Small intestine (tissue), 7 donors: ENCODE measurements around the gene PML. TPM values are rescaled to one million over a fixed set of nuclear protein-coding genes. Genes with fewer than 3 reads are reported as not detected.

ENCODE experiments used
- DNase-seq, 2 donors: peaks; one replicate each; pipeline versions ENCODE4 v3.0.0 to v3.0.0-alpha.2; 2013
- FAIRE-seq: peaks from 2 replicates; lab custom pipeline; 2012; peaks lifted over from hg19 to GRCh38; lab: Jason Lieb, UNC
- H3K27ac ChIP-seq, 3 donors: one replicate each; pipeline ENCODE4 v1.5.1; 2013; ENCODE audit warnings: low read length in 2 of 3, mild to moderate bottlenecking in 2 of 3, control low read depth in 1 of 3, inconsistent platforms in 1 of 3, low read depth in 1 of 3, moderate library complexity in 1 of 3
- H3K27me3 ChIP-seq, 3 donors: one replicate each; pipeline ENCODE4 v1.6.1; 2013; ENCODE audit warnings: low read length in 3 of 3, inconsistent platforms in 1 of 3; ENCODE audit not compliant: control insufficient read depth in 3 of 3, insufficient read depth in 3 of 3
- H3K36me3 ChIP-seq, 3 donors: one replicate each; pipeline ENCODE4 v1.6.1; 2013; ENCODE audit warnings: low read length in 3 of 3, inconsistent platforms in 1 of 3, low read depth in 1 of 3, mild to moderate bottlenecking in 1 of 3, moderate library complexity in 1 of 3; ENCODE audit not compliant: control insufficient read depth in 3 of 3, insufficient read depth in 2 of 3
- H3K4me1 ChIP-seq, 3 donors: one replicate each; pipeline ENCODE4 v1.6.1; 2013; ENCODE audit warnings: low read length in 2 of 3, inconsistent platforms in 1 of 3, low read depth in 1 of 3, mild to moderate bottlenecking in 1 of 3, moderate library complexity in 1 of 3; ENCODE audit not compliant: control insufficient read depth in 3 of 3, insufficient read depth in 2 of 3
- H3K4me3 ChIP-seq, 3 donors: one replicate each; pipeline ENCODE4 v1.5.1; 2013; ENCODE audit warnings: low read length in 3 of 3, control low read depth in 1 of 3, inconsistent platforms in 1 of 3, low read depth in 1 of 3, mild to moderate bottlenecking in 1 of 3, moderate library complexity in 1 of 3
- H3K9me3 ChIP-seq, 2 donors: one replicate each; pipeline ENCODE4 v1.6.1; 2013; ENCODE audit warnings: low read depth in 1 of 2, low read length in 1 of 2; ENCODE audit not compliant: control insufficient read depth in 2 of 2, insufficient read depth in 1 of 2
- WGBS, 3 donors: extraction: QIAGEN DNeasy Blood & Tissue Kit; methylation state at CpG; one replicate each; pipeline ENCODE4 v1.1.7; 2013; 5-methylcytosine and 5-hydroxymethylcytosine counted together
- polyA plus RNA-seq, 4 donors: library from polyadenylated mRNA; stranded (reverse) in 3 of 4; unstranded in 1 of 4; fragments of 200-250 nt in 3 of 4; fragments of 120-200 nt in 1 of 4; gene quantifications; one replicate each; pipeline versions ENCODE4 v1.2.1 to v1.2.3, GENCODE V29; 2013
- donor health status: healthy with polysubstance abuse.
- donor health status: control.
- donor health status: control.
- donor health status: Bipolar disorder and iron deficiency.
- donor health status: healthy.

PML gene
- polyA plus RNA-seq, 4 donors = 16.5 to 31.1 (median 26.1) TPM

DNA sequence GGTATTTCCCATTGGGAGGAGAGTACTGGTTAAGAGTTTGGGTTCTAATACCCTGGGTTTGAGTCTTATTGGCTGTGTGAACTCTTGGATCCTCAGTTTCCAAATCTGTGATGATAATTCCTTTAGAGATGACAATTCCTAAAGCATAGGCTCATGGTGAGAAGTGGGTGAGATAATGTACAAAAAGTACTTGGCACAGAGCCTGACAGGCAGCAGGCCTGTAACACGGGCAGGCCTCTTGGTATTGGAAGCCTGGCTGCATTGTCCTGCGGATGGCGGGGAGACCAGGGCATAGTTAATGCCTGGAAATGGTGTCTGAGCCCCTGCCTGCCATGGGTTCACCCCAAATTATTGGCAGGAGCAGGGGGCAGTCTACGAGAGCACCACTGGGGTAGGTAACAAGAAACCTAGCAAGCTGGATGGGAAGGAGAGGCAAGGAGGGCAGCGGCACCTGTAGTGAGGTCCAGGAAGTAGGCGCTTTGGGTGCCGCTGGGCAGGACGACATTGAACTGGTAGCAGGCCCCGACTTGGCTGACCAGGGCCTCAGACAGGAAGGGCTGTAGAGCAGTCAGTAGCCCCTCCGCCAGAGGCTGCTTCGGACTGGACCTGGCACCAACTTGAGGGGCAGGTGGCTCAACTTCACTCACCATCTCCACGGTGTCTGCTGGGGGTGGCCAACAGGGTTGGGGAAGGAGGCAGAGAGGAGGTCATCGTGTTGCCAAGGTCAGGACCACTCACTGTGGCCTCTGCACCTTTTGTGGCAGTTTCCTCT lies 10.1 kb upstream of the PML start:
- peak overlapping the region in 1 of 3 donors; percentile 93 for H3K27ac ChIP-seq
- no peak for DNase-seq
- H3K4me3 ChIP-seq = no peak overlapping the region
- H3K9me3 ChIP-seq = no peaks in the 10 kb centered on the region
- H3K36me3 ChIP-seq = peaks cover 0 to 48% (median 0%) of the 10 kb centered on the region in 3 donors
- WGBS, 3 donors = 76 to 82% (median 78%) methylated on average over 13 of the region's 13 CpGs
- no peak for FAIRE-seq
- no peaks in the 10 kb centered on the region for H3K27me3 ChIP-seq
- peaks cover 0 to 28% (median 24%) of the 10 kb centered on the region in 3 donors for H3K4me1 ChIP-seq

DNA sequence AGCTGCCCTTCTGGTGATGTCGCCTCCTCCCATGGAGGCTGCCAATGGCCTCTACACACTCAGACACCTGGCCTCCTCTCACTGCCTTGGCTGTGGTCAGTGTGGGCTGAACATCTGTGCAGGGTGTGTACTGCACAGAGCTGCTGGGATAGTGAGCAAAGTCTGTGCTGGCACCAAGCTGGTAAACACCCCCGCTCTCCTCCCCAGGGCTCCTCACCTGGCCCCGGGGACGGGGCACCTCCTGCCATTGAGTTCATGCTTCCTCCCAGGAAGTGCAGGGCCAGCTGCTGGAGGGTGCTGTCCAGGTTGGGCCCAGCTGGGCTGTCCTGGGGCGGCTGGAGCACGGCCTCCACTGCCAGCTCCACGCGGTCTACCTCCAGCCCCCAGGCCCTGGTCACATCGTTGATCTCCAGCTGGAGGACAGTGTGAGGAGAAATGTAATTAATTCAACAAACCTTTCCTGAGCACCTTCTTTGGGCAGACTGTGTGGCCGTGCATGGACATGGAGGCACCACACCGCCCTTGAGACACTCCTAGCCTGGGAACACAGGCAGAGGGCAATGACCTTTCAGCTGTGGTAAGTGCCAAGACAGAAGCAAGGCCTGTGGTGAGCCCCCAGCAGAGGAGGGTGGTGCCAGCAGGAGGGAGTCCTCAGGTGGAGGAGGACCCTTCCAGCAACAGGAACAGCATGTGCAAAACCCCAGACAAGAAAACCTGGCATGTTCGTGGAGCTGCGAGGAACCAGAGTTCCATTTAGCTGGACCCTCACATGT lies 9.2 kb upstream of the PML start:
- no peaks in the 10 kb centered on the region for H3K9me3 ChIP-seq
- no peaks in the 10 kb centered on the region for H3K27me3 ChIP-seq
- peaks cover 0 to 31% (median 29%) of the 10 kb centered on the region in 3 donors for H3K4me1 ChIP-seq
- peak overlapping the region in 1 of 3 donors; percentile 74 for H3K27ac ChIP-seq
- DNase-seq (no peak), FAIRE-seq (no peak)
- no peak overlapping the region for H3K4me3 ChIP-seq
- peaks cover 0 to 48% (median 0%) of the 10 kb centered on the region in 3 donors for H3K36me3 ChIP-seq
- 64 to 67% (median 65%) methylated on average over 13 of the region's 13 CpGs for WGBS, 3 donors

DNA sequence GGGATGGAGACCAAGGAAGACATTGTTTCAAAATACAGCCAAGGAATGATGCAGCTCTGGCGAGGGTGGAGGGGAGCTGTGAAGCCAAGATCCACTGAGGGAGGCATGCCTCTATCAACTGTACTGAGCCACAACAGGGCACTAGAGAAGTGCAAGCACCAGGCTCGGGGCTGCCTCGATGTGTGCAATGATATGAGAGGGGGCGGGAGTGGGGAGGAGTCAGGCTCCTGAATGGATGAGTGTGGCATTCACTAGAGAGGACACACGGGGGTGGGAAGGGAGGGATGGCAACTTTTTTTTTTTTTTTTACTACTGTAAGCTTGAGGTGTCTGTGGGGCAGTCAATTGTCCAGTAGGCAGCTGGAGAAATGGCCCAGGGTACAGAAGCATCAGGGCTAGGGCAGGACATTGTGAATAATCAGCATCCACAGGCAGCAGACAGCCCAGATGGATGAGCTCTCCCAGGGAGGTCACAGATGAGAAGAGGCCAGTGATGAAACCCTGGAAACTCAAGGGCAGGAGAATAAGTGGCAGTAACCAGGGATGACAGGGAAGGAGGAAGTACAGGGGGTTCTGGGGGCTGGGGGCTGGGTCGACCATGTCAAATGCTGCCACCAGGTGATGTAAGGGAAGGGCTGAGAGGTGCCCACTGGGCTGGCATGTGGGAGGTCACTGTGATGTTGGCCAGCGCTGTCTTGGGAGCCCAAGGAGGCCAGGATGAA lies 8.3 kb upstream of the PML start:
- H3K36me3 ChIP-seq = peaks cover 0 to 48% (median 0%) of the 10 kb centered on the region in 3 donors
- DNase-seq (no peak), FAIRE-seq (no peak)
- H3K4me3 ChIP-seq = no peak overlapping the region
- no peak overlapping the region for H3K27ac ChIP-seq
- peaks cover 1 to 33% (median 32%) of the 10 kb centered on the region in 3 donors for H3K4me1 ChIP-seq
- no peaks in the 10 kb centered on the region for H3K9me3 ChIP-seq
- H3K27me3 ChIP-seq = no peaks in the 10 kb centered on the region
- 53 to 59% (median 55%) methylated on average over 7 of the region's 7 CpGs for WGBS, 3 donors

DNA sequence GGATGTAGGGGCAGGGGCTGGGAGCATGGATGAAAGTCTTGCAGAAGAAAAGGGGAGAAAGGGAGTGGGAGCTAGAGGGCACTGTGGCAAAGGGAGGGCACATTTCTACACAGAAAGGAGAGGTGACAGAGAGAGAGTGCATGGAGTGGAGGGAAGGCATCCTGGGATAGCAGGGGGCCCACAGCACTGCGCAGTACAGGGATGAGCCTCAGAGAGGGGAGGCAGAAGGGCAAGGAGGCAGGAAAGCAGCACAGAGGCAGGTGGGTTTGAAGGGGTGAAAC lies 7.8 kb upstream of the PML start:
- Histone ChIP-seq H3K4me3 (no peak overlapping the region), H3K36me3 (peaks cover 0 to 48% (median 0%) of the 10 kb centered on the region in 3 donors), H3K4me1 (peaks cover 1 to 35% (median 32%) of the 10 kb centered on the region in 3 donors), H3K27ac (peak overlapping the region in 1 of 3 donors; percentile 44), H3K9me3 (no peaks in the 10 kb centered on the region), H3K27me3 (no peaks in the 10 kb centered on the region)
- DNase-seq = no peak
- no peak for FAIRE-seq
- 95 to 100% (median 100%) methylated on average over 1 of the region's 1 CpG for WGBS, 3 donors

DNA sequence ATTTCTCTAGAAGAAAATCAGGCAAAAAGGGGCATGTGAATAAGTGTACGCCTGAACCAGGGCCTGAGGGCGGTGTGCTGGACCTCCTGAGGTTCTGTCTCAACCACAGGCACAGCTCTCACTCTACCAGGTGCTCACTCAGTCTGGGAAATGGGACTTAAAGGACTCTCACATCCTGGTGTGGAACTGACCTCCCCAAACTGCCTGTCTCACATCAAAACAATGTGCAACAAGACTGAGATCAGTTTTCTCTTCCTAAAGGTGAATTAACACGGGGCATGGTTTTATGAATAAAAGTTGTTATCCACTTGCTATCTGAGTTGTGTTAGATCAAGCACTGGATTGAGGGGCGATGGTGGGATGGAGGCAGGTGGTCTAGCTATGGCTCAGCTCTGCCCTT lies 7.3 kb upstream of the PML start:
- Histone ChIP-seq H3K4me3 (no peak overlapping the region), H3K4me1 (peaks cover 1 to 30% (median 28%) of the 10 kb centered on the region in 3 donors), H3K27me3 (no peaks in the 10 kb centered on the region), H3K36me3 (peaks cover 0 to 48% (median 0%) of the 10 kb centered on the region in 3 donors), H3K27ac (peak overlapping the region in 1 of 3 donors; percentile 79), H3K9me3 (no peaks in the 10 kb centered on the region)
- DNase-seq = no peak
- whole genome bisulfite sequencing, 3 donors = 82 to 88% (median 85%) methylated on average over 4 of the region's 4 CpGs
- no peak for FAIRE-seq

DNA sequence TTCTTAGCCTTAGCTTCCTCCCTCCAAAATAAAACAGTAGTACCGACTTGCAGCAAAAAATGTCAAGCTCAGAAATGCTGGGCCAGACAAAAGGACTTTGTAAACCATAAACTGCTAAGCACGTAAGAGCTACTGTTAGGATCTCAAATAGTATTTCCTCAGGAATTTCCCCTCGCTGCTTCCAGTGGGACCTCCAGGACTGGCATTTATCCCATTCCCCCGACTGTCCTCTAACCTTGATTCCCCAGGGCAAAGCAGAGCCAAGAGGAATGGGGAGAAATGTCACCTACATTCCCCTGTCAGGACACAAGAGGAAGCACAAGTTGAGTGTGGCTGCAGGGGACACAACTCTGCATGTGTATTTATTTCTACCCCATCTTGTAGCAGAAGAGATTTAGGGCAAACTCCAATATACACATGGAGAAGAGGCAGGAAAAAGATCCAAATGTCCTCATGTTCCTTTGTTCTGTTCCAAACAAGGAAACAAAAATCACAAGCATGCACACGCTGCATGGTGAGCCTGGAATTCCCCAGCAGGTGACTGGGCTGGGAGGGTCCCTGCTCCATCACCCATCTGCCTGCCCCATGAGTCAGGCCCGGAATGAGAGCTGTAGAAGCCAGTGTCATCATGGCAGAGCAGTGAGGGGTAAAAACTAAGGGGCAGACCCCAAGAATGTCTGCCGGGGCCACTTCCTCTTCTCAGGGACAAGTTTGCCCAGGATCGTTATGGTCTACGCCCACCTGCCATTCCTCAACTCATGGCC lies 6.7 kb upstream of the PML start:
- peaks cover 0 to 48% (median 0%) of the 10 kb centered on the region in 3 donors for H3K36me3 ChIP-seq
- no peaks in the 10 kb centered on the region for H3K9me3 ChIP-seq
- FAIRE-seq = no peak
- H3K27me3 ChIP-seq = no peaks in the 10 kb centered on the region
- 43 to 49% (median 49%) methylated on average over 9 of the region's 9 CpGs for WGBS, 3 donors
- DNase-seq = no peak
- H3K4me1 ChIP-seq = peaks cover 1 to 29% (median 26%) of the 10 kb centered on the region in 3 donors
- H3K27ac ChIP-seq = peak overlapping the region in 1 of 3 donors; percentile 79
- no peak overlapping the region for H3K4me3 ChIP-seq

DNA sequence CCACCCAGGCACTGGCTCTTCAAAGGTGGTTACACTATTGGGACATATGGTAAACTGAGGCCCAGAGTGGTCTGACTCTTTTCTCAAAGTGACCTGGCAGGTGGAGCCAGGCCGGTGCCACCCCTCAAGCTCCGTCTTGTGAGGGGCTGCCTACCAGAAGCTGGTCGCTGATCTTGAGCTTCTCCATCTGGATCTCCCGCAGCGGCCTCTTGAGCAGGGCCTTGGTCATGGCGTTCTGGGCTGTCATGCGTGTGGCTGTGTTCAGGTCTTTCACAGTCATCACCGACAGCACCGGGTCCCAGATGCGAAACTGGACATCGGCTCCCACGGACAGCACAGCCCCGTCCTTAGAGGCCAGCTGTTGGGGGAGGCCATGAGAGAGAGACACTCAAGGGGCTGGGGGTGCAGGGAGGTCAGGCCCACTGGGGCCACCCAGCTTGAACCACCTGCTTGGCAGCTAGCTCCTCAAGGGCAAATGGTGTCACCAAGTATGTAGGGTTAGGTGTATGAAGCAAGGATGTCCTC lies 6.0 kb upstream of the PML start:
- DNase-seq (no peak), FAIRE-seq (no peak)
- H3K4me3 ChIP-seq = no peak overlapping the region
- no peaks in the 10 kb centered on the region for H3K9me3 ChIP-seq
- H3K27ac ChIP-seq = peak overlapping the region in 1 of 3 donors; percentile 79
- 96 to 98% (median 97%) methylated on average over 13 of the region's 13 CpGs for WGBS, 3 donors
- H3K4me1 ChIP-seq = peaks cover 1 to 26% (median 24%) of the 10 kb centered on the region in 3 donors
- no peaks in the 10 kb centered on the region for H3K27me3 ChIP-seq
- peaks cover 0 to 43% (median 0%) of the 10 kb centered on the region in 3 donors for H3K36me3 ChIP-seq
